ENCODE measurements around the gene GBE1.
"Not testable (repeated sequence)": the region's sequence is repeated elsewhere in the genome, so short reads cannot be mapped to it uniquely, and the experiment has no call there.

Gene GBE1

GRCh38 chr3:81760924-81761903 lies at the start of gene GBE1:
TSS of gene GBE1 (minus strand) at chr3:81761645. CDS start at chr3:81761517, 128 bp downstream.
- no peak for DNase-seq

DNA sequence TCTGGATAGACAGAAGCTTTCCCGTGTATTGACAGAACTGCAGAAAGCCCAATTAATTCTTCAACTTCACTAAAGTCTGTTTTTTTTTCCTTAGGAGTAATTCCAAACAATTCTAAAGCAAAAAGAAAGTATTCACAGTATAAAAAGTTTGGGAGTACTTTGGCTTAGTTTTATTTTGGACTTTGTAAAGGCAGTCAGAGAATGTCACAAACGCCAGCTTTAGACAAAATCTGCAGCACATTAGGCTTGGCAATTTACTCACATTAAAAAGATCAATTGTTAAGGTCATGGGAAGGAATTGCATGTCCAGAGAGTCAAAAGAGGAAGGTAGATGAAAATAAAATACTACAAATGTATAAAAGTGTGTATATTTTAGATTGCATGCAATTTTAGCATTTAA lies 47.5 kb upstream of the GBE1 start:
- no peak for DNase-seq

DNA sequence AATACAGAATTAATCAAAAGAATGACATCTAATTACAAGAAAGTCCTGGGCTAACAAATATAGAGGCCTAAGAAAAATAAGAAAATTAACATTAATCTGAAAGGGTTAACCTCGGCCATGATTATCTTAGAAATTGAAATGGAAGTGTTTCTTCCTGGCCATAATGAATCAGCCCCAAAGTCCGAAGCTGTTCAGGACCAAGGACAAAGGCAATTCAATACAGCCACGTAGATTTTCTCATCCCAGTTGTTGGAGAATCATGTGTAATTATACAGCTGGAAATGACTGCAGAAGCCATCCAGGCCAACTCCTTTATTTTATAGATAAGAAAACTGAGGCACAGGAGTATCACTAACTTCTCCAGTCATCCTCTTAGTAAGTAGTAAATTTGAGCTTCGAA lies 38.0 kb upstream of the GBE1 start:
- no peak for DNase-seq

- no peak for DNase-seq
These were observed 32.0 kb upstream of the GBE1 start for GRCh38 chr3:81793410-81793809.

GRCh38 chr3:81790117-81790516 lies 28.7 kb upstream of the GBE1 start:
- DNase-seq, result no peak

DNA sequence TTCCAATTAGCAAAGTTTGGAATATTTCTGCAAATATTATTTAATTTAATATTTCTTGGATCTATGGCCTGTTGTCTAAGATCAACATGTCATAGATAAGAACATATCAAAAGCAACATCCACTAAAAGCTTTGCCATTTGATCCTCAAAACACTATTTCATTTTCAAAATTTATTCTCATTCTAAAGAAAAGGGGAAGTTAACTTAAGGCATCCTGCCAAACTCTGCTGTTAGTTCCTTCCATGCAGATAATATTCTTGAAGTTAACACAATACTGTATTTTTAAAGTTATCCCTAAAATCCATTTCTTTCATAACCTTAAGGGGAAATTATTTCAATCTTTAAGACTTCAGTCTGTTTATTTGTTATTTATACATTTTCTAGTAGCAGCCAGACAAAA lies 28.2 kb upstream of the GBE1 start:
- no peak for DNase-seq

DNA sequence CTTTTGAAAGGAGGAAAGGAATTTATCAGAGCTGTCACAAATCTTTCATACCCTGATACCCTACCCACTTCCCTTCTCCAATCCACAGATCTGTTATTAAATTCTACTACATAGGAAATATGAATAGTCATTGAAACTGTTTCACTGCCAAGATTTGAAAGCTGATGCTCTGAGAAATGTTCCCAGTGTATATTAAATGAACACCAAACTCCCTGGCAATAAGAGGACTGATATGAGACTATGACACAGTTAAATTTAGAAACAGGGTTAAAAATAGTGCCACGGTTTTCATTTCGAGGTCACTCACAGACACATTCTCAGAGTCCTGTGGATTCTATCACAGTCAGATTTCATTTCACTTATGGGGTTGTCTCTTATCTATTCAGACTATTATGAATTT lies 27.2 kb upstream of the GBE1 start:
- no peak for DNase-seq

GRCh38 chr3:81788044-81788443 lies 26.6 kb upstream of the GBE1 start:
- no peak for DNase-seq

DNA sequence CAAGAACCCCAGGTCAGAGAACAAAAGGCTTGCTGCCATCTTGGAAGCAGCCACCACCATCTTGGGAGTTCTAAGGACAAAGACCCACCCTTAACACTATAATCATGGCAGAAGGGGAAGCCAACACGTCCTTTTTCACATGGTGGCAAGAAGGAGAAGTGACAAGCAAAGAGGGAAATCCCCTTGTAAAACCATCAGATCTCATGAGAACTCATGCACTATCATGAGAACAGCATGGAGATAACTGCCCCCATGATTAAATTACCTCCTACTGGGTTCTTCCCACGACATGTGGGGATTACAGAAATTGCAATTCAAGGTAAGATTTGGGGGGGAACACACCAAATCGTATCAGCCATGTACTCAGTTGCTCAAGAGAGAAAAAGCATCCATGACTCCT lies 21.1 kb upstream of the GBE1 start:
- DNase-seq, result no peak

- no peak for DNase-seq
These were observed 17.3 kb upstream of the GBE1 start for GRCh38 chr3:81778678-81779182.

DNA sequence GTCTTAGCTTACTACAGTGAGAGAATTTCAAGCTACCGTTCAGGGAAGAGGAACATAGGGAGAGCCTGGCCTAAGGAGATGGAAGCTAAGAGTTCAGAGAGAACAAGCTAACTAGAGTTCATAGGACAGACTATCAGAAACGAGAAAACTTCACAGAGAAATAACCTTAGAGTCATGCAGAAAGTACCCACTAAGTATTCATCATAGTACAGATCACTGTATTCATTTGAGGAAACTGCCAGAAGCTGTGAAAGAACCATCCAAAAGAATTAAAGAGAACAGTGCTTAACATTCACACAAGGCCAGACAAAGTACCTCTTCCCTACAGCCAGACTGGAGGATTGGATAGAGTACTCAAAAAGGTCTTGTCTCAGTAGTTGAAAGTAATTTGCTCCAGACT lies 15.2 kb upstream of the GBE1 start:
- no peak for DNase-seq

- no peak for DNase-seq
These were observed 9.3 kb upstream of the GBE1 start for GRCh38 chr3:81770710-81771109.

DNA sequence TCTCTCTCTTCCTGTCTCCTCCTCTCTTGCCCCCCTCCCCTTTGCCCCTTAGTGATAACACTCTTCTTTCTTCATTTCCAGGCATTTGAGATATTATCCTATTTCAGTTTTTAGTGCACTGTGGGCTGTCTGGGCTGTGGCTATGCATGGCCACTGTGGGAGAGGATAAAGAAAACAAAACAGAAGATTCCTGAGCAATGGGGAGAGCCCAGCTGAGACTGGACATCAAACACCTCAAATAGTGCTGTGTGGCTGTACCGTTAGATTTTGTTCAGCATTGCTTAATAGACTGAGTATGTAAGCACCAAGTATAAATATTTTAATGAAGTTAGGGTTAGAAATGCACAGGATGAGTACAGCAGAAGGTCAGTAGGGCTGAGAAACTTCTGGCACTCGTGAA lies 7.9 kb upstream of the GBE1 start:
- DNase-seq, result no peak

DNA sequence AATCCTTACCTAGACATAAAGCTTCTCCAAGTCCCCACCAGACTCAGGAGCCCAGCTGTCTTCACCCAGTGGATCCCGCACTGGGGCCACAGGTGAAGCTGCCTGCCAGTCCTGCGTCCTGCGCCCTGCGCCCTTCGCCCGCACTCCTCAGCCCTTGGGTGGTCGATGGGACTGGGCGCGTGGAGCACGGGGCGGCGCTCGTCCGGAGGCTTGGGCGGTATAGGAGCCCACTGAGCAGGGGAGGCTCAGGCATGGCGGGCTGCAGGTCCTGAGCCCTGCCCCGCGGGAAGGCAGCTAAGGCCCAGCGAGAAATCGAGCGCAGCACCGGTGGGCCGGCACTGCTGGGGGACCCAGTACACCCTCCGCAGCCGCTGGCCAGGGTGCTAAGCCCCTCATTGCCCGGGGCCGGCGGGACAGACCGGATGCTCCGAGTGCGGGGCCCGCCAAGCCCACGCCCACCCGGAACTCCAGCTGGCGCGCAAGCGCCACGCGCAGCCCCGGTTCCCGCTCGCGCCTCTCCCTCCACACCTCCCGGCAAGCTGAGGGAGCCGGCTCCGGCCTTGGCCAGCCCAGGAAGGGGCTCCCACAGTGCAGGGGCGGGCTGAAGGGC lies 5.9 kb upstream of the GBE1 start:
- not testable (repeated sequence) for DNase-seq

DNA sequence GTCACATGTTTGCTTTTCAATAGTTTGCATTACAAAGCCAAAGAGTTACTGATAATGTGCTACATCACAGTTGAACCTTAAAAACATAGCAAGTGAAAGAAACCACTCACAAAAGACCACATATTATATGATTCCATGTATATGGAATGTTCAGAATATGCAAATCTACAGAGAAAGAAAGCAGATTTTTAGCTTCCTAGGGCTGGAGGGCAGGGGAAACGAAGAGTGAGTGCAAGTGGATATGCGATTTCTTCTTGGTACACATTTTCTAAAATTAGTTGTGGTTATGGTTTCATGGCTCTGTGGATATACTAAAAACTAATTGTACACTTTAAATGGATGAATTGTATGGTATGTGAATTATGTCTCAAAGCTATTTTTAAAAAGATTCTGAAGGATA lies 4.0 kb upstream of the GBE1 start:
- DNase-seq, result no peak

GRCh38 chr3:81764665-81765064 lies 3.2 kb upstream of the GBE1 start:
- no peak for DNase-seq

- no peak for DNase-seq
These were observed 2.6 kb upstream of the GBE1 start for GRCh38 chr3:81764002-81764401.

DNA sequence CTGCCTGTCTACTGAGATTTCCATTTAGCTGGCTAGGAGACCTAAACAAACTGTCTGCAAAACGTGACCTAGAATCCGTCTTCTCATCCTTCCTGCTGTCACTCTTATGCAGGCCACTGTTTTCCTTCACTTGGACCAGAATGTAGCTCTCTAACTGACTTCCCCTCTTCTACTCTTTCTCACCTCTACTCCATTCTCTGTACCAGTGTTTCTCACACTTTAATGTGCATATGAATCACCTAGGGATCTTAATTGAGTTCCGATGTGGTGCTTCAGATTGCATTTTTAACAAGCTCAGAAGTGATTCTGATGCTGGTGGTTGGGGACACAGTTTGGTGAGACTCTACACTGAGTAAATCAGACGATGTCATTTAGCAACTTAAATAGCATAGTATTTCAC lies 1.6 kb upstream of the GBE1 start:
- no peak for DNase-seq

- no peak for DNase-seq
These were observed 597 bp upstream of the GBE1 start for GRCh38 chr3:81761904-81762580.

- DNase-seq, result no peak
These were observed 1.2 kb downstream of the GBE1 start for GRCh38 chr3:81760215-81760614.

DNA sequence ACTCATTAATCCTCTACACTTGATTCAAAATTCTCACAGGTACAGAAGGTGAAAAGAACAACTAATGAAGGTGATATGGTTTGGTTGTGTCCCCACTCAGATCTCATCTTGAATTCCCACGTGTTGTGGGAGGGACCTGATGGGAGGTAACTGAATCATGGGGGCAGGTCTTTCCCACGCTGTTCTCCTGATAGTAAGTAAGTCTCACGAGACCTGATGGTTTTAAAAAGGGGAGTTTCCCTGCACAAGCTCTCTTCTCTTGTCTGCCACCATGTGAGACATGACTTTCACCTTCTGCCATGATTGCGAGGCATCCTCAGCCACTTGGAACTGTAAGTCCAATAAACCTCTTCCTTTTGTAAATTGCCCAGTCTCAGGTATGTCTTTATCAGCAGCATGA lies 2.7 kb downstream of the GBE1 start:
- DNase-seq, result not testable (repeated sequence)

DNA sequence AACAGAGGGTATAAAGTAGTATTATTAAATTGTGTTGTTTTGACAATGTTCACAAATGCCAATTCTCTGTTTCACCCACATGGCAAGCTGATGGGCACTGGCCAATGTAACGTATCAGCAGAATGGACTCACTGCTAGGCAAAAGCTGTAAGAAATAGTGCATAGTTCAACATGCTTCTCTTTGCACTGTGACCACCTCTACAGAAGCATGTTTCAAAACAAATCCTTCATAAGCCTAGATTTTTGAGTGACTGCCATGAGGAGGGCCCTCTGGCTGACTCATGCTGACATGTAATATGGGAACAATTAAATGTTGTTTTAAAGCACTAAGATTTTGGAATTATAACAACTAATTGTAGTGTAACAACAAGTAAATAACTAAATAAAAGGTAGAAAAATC lies 3.2 kb downstream of the GBE1 start:
- DNase-seq, result no peak

- no peak for DNase-seq
These were observed 7.9 kb downstream of the GBE1 start for GRCh38 chr3:81753416-81754027.

All from NCI-H2081 treated with DMSO at 0.1 percent for 48 hours (cell line).